ENCODE measurements around the gene BRINP1. TPM values are rescaled to one million over a fixed set of nuclear protein-coding genes. Genes with fewer than 3 reads are reported as not detected.

BRINP1 gene, protein sequence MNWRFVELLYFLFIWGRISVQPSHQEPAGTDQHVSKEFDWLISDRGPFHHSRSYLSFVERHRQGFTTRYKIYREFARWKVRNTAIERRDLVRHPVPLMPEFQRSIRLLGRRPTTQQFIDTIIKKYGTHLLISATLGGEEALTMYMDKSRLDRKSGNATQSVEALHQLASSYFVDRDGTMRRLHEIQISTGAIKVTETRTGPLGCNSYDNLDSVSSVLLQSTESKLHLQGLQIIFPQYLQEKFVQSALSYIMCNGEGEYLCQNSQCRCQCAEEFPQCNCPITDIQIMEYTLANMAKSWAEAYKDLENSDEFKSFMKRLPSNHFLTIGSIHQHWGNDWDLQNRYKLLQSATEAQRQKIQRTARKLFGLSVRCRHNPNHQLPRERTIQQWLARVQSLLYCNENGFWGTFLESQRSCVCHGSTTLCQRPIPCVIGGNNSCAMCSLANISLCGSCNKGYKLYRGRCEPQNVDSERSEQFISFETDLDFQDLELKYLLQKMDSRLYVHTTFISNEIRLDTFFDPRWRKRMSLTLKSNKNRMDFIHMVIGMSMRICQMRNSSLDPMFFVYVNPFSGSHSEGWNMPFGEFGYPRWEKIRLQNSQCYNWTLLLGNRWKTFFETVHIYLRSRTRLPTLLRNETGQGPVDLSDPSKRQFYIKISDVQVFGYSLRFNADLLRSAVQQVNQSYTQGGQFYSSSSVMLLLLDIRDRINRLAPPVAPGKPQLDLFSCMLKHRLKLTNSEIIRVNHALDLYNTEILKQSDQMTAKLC
- total RNA-seq (2022; extraction: Qiagen RNA extraction) = 0.11 to 0.39 TPM (median 0.20 TPM) in 5 replicates

GRCh38 chr9:119368681-119369581, at the start of gene BRINP1:
Gene BRINP1 (minus strand): TSS chr9:119369435. CDS start chr9:119313355, 56,080 bp downstream.

Data from A549 treated with dexamethasone at 1 μM for 4 hours (cell line).